Fibroblast of lung (primary cell): ENCODE results near the gene SEC16A. TPM values are rescaled to one million over a fixed set of nuclear protein-coding genes. Genes with fewer than 3 reads are reported as not detected.
A peak's percentile ranks its signal among the peaks of the same experiment; 100 is the strongest.

Source experiments
- DNase-seq, 2 donors: peaks; one replicate each; pipeline versions ENCODE4 v3.0.0 to v3.0.0-alpha.2; 2010; ENCODE audit warnings: low read depth in 2 of 2
- H2AFZ ChIP-seq: 2 replicates; pipeline ENCODE4 v1.5.1; 2012; ENCODE audit warnings: low read length, control low read depth, inconsistent platforms
- H3K27ac ChIP-seq: 2 replicates; pipeline ENCODE4 v1.5.1; 2011; ENCODE audit warnings: low read length, control low read depth; ENCODE audit not compliant: insufficient read depth
- H3K27me3 ChIP-seq: 2 replicates; pipeline ENCODE4 v1.5.1; 2011; ENCODE audit warnings: mild to moderate bottlenecking, low read length; ENCODE audit not compliant: control insufficient read depth, insufficient read depth
- H3K36me3 ChIP-seq: 2 replicates; pipeline ENCODE4 v1.5.1; 2011; ENCODE audit warnings: low read length; ENCODE audit not compliant: control insufficient read depth, insufficient read depth
- H3K4me1 ChIP-seq: 2 replicates; pipeline ENCODE4 v1.5.1; 2011; ENCODE audit warnings: low read length; ENCODE audit not compliant: control insufficient read depth, insufficient read depth; ENCODE audit errors: extremely low read depth
- H3K4me2 ChIP-seq: 2 replicates; pipeline ENCODE4 v1.5.1; 2011; ENCODE audit warnings: low read length, control low read depth; ENCODE audit not compliant: insufficient read depth; ENCODE audit errors: extremely low read depth
- H3K4me3 ChIP-seq, 4 experiments: fragments of 200-600 bp in 1 of 4; sonication (generic) in 1 of 4; replicated peaks in 1 of 4; 2 replicates each; pipeline ENCODE4 v1.5.1; 2011 to 2016; ENCODE audit warnings: low read length in 4 of 4, low read depth in 3 of 4, mild to moderate bottlenecking in 3 of 4, control low read depth in 2 of 4, inconsistent platforms in 1 of 4, mixed read lengths in 1 of 4; ENCODE audit not compliant: insufficient read depth in 1 of 4; ENCODE audit errors: control extremely low read depth in 1 of 4
- H3K79me2 ChIP-seq: 2 replicates; pipeline ENCODE4 v1.5.1; 2012; ENCODE audit warnings: mild to moderate bottlenecking, low read length, inconsistent platforms; ENCODE audit not compliant: control insufficient read depth, insufficient read depth
- H3K9ac ChIP-seq: 2 replicates; pipeline ENCODE4 v1.5.1; 2011; ENCODE audit warnings: mild to moderate bottlenecking, low read length, control low read depth; ENCODE audit not compliant: insufficient read depth
- H3K9me3 ChIP-seq: 2 replicates; pipeline ENCODE4 v1.5.1; 2012; ENCODE audit warnings: low read depth, low read length; ENCODE audit not compliant: control insufficient read depth, insufficient read depth
- H4K20me1 ChIP-seq: 2 replicates; pipeline ENCODE4 v1.5.1; 2011; ENCODE audit warnings: low read length; ENCODE audit not compliant: control insufficient read depth, insufficient read depth; ENCODE audit errors: extremely low read depth
- EZH2 ChIP-seq: IDR thresholded peaks from 2 replicates; pipeline ENCODE4 v1.5.1; 2012; ENCODE audit warnings: low read length, control low read depth, mild to moderate bottlenecking; ENCODE audit errors: missing control alignments
- polyA plus RNA-seq, 2 donors: library from polyadenylated mRNA; depleted of rRNA in 1 of 2; stranded (reverse) in 1 of 2; unstranded in 1 of 2; fragments of >200 nt; gene quantifications; 2 replicates each; pipeline ENCODE4 v1.2.1, GENCODE V29; 2011 to 2012; ENCODE audit warnings: missing spikeins in 1 of 2
- total RNA-seq: library from RNA; depleted of rRNA; stranded (reverse); fragments of >200 nt; gene quantifications from 2 replicates; pipeline ENCODE4 v1.2.1, GENCODE V29; 2014
- TF ChIP-seq, protein P1 (sequence below), 2 donors: IDR thresholded peaks in 1 of 2; conservative IDR thresholded peaks in 1 of 2; 1 replicate in 1 of 2; 2 replicates in 1 of 2; pipeline ENCODE4 v1.5.1; 2011 to 2012; ENCODE audit warnings: low read length in 2 of 2, control low read depth in 1 of 2, inconsistent platforms in 1 of 2, low read depth in 1 of 2, mild to moderate bottlenecking in 1 of 2

Gene SEC16A
- total and polyA plus RNA-seq, 2 donors (not counting 1 experiment from before 2014, with no cell fraction given) = 17.8 to 23.9 TPM

DNA sequence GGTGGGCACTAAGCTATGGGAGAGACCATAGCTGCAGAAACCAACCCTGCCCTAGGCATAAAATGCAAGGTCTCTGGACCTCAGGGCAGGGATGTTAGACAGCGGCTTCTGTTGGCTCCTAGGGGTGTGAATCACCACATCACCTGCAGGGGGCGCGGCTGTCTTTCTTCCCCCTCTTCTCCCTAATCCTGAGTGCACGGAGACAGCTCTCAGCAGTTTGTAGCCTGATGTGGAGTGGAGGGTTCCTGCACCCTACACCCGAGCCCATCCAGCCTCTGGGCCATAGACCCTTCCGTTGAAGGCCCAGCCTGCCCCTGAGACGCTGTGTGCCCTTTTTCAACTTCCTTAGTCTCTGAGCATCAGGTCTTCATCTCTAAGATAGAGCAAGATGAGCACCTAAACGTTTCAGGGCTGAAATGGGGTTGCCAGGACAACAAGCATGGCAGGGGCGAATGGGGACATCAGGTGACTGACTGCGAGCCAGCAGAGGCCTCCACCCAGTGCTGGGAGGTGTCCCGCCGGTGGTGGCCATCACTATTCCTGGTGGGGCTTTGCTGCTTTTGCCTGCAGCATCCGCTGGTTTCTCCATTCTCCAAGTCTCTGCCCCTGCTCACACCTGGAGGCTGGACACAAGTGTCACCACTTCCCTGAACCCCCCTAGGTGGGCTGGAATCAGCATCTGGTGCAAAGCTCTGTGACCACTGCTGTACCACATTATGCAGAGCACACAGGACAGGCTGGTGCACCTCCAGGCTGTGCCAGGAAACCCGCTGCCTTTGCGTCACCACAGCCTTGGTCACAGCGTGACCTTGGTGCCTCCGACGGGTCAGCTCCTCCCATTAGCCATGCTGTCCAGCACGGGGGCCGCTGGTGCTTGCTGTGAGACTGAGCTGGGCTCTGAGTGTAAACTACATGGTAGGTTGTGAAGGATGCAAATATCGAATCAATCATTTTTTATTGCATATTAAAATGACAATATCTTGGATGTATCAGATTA lies 2.5 kb upstream of the SEC16A start:
- H3K36me3 ChIP-seq = no peaks in the 10 kb centered on the region
- H3K9me3 ChIP-seq = no peaks in the 10 kb centered on the region
- H3K4me3 ChIP-seq = no peak overlapping the region
- H2AFZ ChIP-seq = no peak overlapping the region
- H3K27me3 ChIP-seq = no peaks in the 10 kb centered on the region
- peaks cover 2% of the 10 kb centered on the region for H3K4me1 ChIP-seq
- no peak overlapping the region for H3K4me2 ChIP-seq
- H4K20me1 ChIP-seq = no peaks in the 10 kb centered on the region
- peak; percentile 49 to 72 for DNase-seq
- no peak for TF ChIP-seq EZH2
- TF ChIP-seq, protein P1, sequence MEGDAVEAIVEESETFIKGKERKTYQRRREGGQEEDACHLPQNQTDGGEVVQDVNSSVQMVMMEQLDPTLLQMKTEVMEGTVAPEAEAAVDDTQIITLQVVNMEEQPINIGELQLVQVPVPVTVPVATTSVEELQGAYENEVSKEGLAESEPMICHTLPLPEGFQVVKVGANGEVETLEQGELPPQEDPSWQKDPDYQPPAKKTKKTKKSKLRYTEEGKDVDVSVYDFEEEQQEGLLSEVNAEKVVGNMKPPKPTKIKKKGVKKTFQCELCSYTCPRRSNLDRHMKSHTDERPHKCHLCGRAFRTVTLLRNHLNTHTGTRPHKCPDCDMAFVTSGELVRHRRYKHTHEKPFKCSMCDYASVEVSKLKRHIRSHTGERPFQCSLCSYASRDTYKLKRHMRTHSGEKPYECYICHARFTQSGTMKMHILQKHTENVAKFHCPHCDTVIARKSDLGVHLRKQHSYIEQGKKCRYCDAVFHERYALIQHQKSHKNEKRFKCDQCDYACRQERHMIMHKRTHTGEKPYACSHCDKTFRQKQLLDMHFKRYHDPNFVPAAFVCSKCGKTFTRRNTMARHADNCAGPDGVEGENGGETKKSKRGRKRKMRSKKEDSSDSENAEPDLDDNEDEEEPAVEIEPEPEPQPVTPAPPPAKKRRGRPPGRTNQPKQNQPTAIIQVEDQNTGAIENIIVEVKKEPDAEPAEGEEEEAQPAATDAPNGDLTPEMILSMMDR (conservative IDR thresholded peaks at IDR 0.05 in 1 of 2, IDR thresholded peaks at IDR 0.05 in 1 of 2; ENCODE audit: low read depth in 1 of 2, low read length in 2 of 2) = peak; percentile 78 to 83
- no peak overlapping the region for H3K9ac ChIP-seq
- H3K79me2 ChIP-seq = peaks cover 20% of the 10 kb centered on the region
- H3K27ac ChIP-seq = no peak overlapping the region

DNA sequence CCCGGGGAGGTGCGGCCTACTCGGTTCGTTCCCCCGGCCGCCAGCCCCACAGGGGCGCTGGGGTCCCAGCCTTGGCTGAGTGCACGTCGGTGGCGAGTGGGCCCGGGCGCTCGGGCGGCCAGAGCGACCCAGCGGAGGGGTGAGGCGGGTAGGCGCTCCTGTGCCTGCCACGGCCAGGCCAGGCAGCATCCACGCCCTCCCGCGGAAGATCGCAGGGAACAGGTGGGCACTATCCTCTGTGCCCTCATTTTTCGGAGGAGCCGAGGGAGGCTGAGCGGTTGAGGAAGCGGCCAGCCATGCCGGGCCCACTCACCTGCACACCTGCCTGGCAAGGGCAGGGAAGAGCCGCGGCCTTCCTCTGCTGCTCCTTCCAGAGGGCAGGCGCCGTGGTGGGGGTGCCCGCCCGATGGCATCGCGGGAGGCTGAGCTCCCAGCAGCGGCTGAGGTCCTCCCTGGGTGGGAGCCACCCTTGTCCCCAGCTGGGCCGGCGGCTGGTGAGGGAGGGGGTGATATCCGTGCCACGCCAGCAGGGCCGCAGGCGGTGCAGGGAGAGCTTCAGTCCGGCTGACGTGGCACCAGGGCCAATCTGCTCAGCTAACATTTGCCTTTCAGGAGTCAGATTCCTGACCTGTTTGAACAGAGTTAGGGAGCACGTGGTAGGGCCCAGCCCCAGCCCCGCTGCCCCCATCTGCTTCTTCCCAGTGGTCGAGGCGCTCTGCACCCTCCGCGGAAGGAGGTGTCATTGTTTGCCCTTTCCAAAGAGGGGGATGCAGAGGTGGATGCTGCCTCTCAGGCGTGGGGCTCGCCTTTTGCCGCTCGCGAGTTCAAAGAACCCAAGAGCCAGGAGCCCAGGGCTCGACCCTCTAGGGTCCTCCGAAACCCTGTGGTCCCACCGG lies 1.6 kb upstream of the SEC16A start:
- TF ChIP-seq EZH2 = no peak
- TF ChIP-seq, protein P1 (conservative IDR thresholded peaks at IDR 0.05 in 1 of 2, IDR thresholded peaks at IDR 0.05 in 1 of 2; ENCODE audit: low read depth in 1 of 2, low read length in 2 of 2) = no peak

More for the DNA sequence above, 1.6 kb upstream of the SEC16A start:
- Histone ChIP-seq H3K79me2 (peaks cover 30% of the 10 kb centered on the region), H3K4me2 (peak overlapping the region; percentile 94), H3K4me3 (peak overlapping the region; percentile 17 to 73 (median 68)), H2AFZ (peak overlapping the region; percentile 47), H3K9ac (peak overlapping the region; percentile 87), H3K27ac (peak overlapping the region; percentile 98), H3K36me3 (no peaks in the 10 kb centered on the region), H3K4me1 (peaks cover 2% of the 10 kb centered on the region), H4K20me1 (no peaks in the 10 kb centered on the region), H3K27me3 (no peaks in the 10 kb centered on the region), H3K9me3 (no peaks in the 10 kb centered on the region)
- no peak for DNase-seq
